Activated CD4-positive, alpha-beta T cell treated with anti-CD3 and anti-CD28 coated beads for 36 hours (primary cell): ENCODE measurements around the gene OTOP1. TPM values are rescaled to one million over a fixed set of nuclear protein-coding genes. Genes with fewer than 3 reads are reported as not detected.
"Not testable (repeated sequence)": the region's sequence is repeated elsewhere in the genome, so short reads cannot be mapped to it uniquely, and the experiment has no call there.

Source experiments
- ATAC-seq: fragments of 200-7000 bp; cut with Tn5 transposase; one replicate; pipeline ENCODE4 v1.10.0; 2021; ENCODE audit warnings: mild to moderate bottlenecking, moderate library complexity
- CTCF ChIA-PET: fragments of 350-600 bp; sonication (Branson Sonifier 250); formaldehyde crosslinking; loops from one replicate; lab custom pipeline; 2021; ENCODE audit warnings: antibody characterized with exemption; lab: Charles Lee
- POLR2A ChIA-PET: fragments of 350-600 bp; sonication (Branson Sonifier 250); formaldehyde crosslinking; loops from one replicate; lab custom pipeline; 2021; ENCODE audit warnings: antibody characterized with exemption, inconsistent platforms; lab: Charles Lee
- DNase-seq: peaks from one replicate; pipeline ENCODE4 v3.0.0-alpha.2; 2020
- H3K27ac Mint-ChIP-seq: one replicate; pipeline ENCODE4 v1.8.0; 2021; ENCODE audit warnings: mixed read lengths
- H3K27me3 Mint-ChIP-seq: one replicate; pipeline ENCODE4 v1.8.0; 2021; ENCODE audit warnings: mixed read lengths
- H3K36me3 Mint-ChIP-seq: one replicate; pipeline ENCODE4 v1.8.0; 2021; ENCODE audit warnings: low read depth, mixed read lengths
- H3K4me1 Mint-ChIP-seq: one replicate; pipeline ENCODE4 v1.8.0; 2021; ENCODE audit warnings: mixed read lengths
- H3K4me3 Mint-ChIP-seq: one replicate; pipeline ENCODE4 v1.8.0; 2021; ENCODE audit warnings: mild to moderate bottlenecking, moderate library complexity, mixed read lengths
- H3K9me3 Mint-ChIP-seq: one replicate; pipeline ENCODE4 v1.8.0; 2021; ENCODE audit warnings: low read depth, mixed read lengths
- intact Hi-C, 2 experiments: fragments of 100-400 bp; cut with DNase I in 1 of 2; cut with micrococcal nuclease in 1 of 2; formaldehyde crosslinking; loops; one replicate each; pipeline versions ENCODE4 v1.14.2 to v1.15.1; 2022 to 2024; cut with DNase I, micrococcal nuclease
- total RNA-seq, 2 experiments: library from RNA; stranded (reverse); gene quantifications; one replicate each; pipeline ENCODE4 v1.2.3, GENCODE V29; 2021

OTOP1 gene
- total RNA-seq, 2 experiments from 2014 or later: not detected

- intact Hi-C loops: no loop called here
- H3K9me3 Mint-ChIP-seq: no peaks in the 10 kb centered on the region
- no peak for ATAC-seq
- H3K4me1 Mint-ChIP-seq: no peaks in the 10 kb centered on the region
- DNase-seq: no peak
- POLR2A ChIA-PET: no interaction called here
- no peak overlapping the region for H3K4me3 Mint-ChIP-seq
- CTCF ChIA-PET: no interaction called here
- H3K36me3 Mint-ChIP-seq: no peaks in the 10 kb centered on the region
- no peak overlapping the region for H3K27ac Mint-ChIP-seq
- H3K27me3 Mint-ChIP-seq: peaks cover 25% of the 10 kb centered on the region
These were observed 31.4 kb downstream of the OTOP1 start for GRCh38 chr4:4195354-4195753.

- H3K4me1 Mint-ChIP-seq, POLR2A ChIA-PET, H3K27ac Mint-ChIP-seq, CTCF ChIA-PET, intact Hi-C loops, ATAC-seq, H3K36me3 Mint-ChIP-seq, H3K9me3 Mint-ChIP-seq, DNase-seq, H3K4me3 Mint-ChIP-seq: not testable (repeated sequence)
- peaks cover 38% of the 10 kb centered on the region for H3K27me3 Mint-ChIP-seq
These were observed 38.2 kb downstream of the OTOP1 start for GRCh38 chr4:4188557-4188956.

GRCh38 chr4:4185528-4185927 lies 41.2 kb downstream of the OTOP1 start:
- POLR2A ChIA-PET: no interaction called here
- intact Hi-C loops: no loop called here
- Mint-ChIP-seq H3K27me3 (peaks cover 29% of the 10 kb centered on the region), H3K9me3 (no peaks in the 10 kb centered on the region), H3K27ac (no peak overlapping the region), H3K4me3 (no peak overlapping the region), H3K36me3 (no peaks in the 10 kb centered on the region), H3K4me1 (no peaks in the 10 kb centered on the region)
- ATAC-seq: no peak
- CTCF ChIA-PET: no interaction called here
- no peak for DNase-seq

- ATAC-seq: no peak
- H3K9me3 Mint-ChIP-seq: no peaks in the 10 kb centered on the region
- peaks cover 21% of the 10 kb centered on the region for H3K27me3 Mint-ChIP-seq
- intact Hi-C loops: loop anchor here in 1 of 2 experiments (5.0 kb wide), 2 partner anchors 76 to 201 kb away; no protein-coding TSS in a partner anchor
- DNase-seq: peak; percentile 62
- no peak overlapping the region for H3K4me3 Mint-ChIP-seq
- ChIA-PET POLR2A (no interaction called here), CTCF (interaction anchor here (0.6 to 1.6 kb wide), 6 partner anchors 21 to 1598 kb away, joined by 3 to 5 read pairs (median 3); no protein-coding TSS in a partner anchor)
- H3K4me1 Mint-ChIP-seq: no peaks in the 10 kb centered on the region
- no peaks in the 10 kb centered on the region for H3K36me3 Mint-ChIP-seq
- H3K27ac Mint-ChIP-seq: no peak overlapping the region
These were observed 43.7 kb downstream of the OTOP1 start for GRCh38 chr4:4182835-4183568.

- intact Hi-C loops: no loop called here
- ChIA-PET CTCF (no interaction called here), POLR2A (no interaction called here)
- Mint-ChIP-seq H3K4me1 (no peaks in the 10 kb centered on the region), H3K36me3 (no peaks in the 10 kb centered on the region), H3K27ac (no peak overlapping the region), H3K27me3 (peaks cover 10% of the 10 kb centered on the region), H3K4me3 (no peak overlapping the region), H3K9me3 (no peaks in the 10 kb centered on the region)
- DNase-seq (no peak), ATAC-seq (no peak)
These were observed 56.1 kb downstream of the OTOP1 start for GRCh38 chr4:4170596-4171150.

GRCh38 chr4:4167981-4168780 lies 58.5 kb downstream of the OTOP1 start:
- H3K36me3 Mint-ChIP-seq, H3K27ac Mint-ChIP-seq, H3K4me3 Mint-ChIP-seq, POLR2A ChIA-PET, H3K9me3 Mint-ChIP-seq, H3K4me1 Mint-ChIP-seq, DNase-seq, CTCF ChIA-PET, intact Hi-C loops, ATAC-seq: not testable (repeated sequence)
- H3K27me3 Mint-ChIP-seq: peaks cover 13% of the 10 kb centered on the region

- H3K27me3 Mint-ChIP-seq: peaks cover 14% of the 10 kb centered on the region
- H3K4me1 Mint-ChIP-seq, H3K27ac Mint-ChIP-seq, intact Hi-C loops, DNase-seq, POLR2A ChIA-PET, H3K9me3 Mint-ChIP-seq, ATAC-seq, H3K4me3 Mint-ChIP-seq, H3K36me3 Mint-ChIP-seq, CTCF ChIA-PET: not testable (repeated sequence)
These were observed 59.7 kb downstream of the OTOP1 start for GRCh38 chr4:4166986-4167385.

GRCh38 chr4:4165701-4166392 lies 60.9 kb downstream of the OTOP1 start:
- H3K27ac Mint-ChIP-seq, H3K4me1 Mint-ChIP-seq, H3K27me3 Mint-ChIP-seq, H3K36me3 Mint-ChIP-seq, POLR2A ChIA-PET, H3K9me3 Mint-ChIP-seq, DNase-seq, intact Hi-C loops, H3K4me3 Mint-ChIP-seq, ATAC-seq, CTCF ChIA-PET: not testable (repeated sequence)

- POLR2A ChIA-PET, intact Hi-C loops, H3K4me3 Mint-ChIP-seq, CTCF ChIA-PET, ATAC-seq, DNase-seq, H3K4me1 Mint-ChIP-seq, H3K36me3 Mint-ChIP-seq, H3K9me3 Mint-ChIP-seq, H3K27me3 Mint-ChIP-seq, H3K27ac Mint-ChIP-seq: not testable (repeated sequence)
These were observed 62.1 kb downstream of the OTOP1 start for GRCh38 chr4:4164532-4165173.

GRCh38 chr4:4162186-4162585 lies 64.5 kb downstream of the OTOP1 start:
- H3K9me3 Mint-ChIP-seq, intact Hi-C loops, H3K4me1 Mint-ChIP-seq, POLR2A ChIA-PET, H3K27me3 Mint-ChIP-seq, CTCF ChIA-PET, H3K36me3 Mint-ChIP-seq, ATAC-seq, H3K27ac Mint-ChIP-seq, H3K4me3 Mint-ChIP-seq, DNase-seq: not testable (repeated sequence)
